ENCODE measurements around the gene PAM. TPM values are rescaled to one million over a fixed set of nuclear protein-coding genes. Genes with fewer than 3 reads are reported as not detected.

The PAM gene
- total and polyA plus RNA-seq, 2 of the 13 experiments (the other 11 are each of a cell fraction or from before 2014, with no cell fraction given), result 20.2 to 79.1 TPM

DNA sequence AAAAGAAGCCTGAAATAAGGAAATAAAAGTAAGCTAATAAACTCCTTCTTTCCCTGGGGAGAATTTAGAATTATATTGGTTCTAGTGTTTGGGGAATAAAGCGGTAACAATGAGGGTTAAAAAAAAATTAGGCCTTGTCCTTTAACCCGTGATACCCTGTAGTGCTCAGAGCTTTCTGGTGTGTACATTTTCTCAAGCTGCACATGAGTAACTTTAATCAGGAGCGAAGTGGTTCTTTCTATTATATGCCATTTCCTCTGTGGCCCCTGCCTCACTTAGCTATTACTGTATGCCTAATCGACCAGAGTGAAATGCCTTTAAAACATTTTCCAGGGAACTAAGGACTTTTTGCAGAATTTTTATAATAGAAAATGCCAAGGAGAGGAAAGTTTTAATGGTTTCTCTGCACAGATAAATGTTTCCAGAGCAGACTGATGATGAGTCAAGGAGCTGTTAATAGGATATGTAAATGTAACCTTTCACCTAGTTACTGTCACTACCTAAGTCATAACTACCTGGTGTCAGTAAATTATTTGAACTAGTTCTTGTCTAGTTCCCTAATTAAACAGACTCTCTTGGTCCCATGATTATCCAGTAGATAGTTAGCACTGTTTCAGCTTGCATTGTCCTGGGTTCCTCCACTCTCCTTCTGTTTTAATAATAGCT is 7.6 kb downstream of the PAM start (continued):
- no peak for TF ChIP-seq XBP1 (CRISPR knock-in tag; IDR thresholded peaks at IDR 0.05)
- TF ChIP-seq, protein P1, sequence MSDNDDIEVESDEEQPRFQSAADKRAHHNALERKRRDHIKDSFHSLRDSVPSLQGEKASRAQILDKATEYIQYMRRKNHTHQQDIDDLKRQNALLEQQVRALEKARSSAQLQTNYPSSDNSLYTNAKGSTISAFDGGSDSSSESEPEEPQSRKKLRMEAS (IDR thresholded peaks at IDR 0.05), result no peak
- TF ChIP-seq ZNF598 (CRISPR knock-in tag; IDR thresholded peaks at IDR 0.05; ENCODE audit: borderline replicate concordance), result no peak
- TF ChIP-seq ELF3 (CRISPR knock-in tag; IDR thresholded peaks at IDR 0.05), result no peak

DNA sequence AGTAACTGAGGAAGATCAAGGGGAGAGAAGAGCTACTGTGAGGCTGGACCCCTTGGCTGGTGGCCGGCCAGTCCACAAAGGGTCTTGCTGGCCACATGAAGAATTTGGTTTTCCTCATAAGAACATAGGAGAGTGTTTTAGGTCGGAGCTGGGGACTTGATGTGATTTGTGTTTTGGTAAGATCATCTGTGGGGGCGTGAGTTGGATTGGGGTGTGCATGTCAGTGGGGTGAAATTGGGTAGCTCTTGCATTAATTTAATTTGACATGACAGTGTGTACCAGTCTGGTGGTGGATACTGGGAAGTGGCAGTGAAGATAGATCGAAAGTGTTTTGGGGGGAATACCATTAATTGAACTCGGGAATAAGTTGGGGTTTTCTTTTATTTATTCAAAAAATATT is 8.6 kb downstream of the PAM start:
- Histone ChIP-seq H3K36me3 (replicated peaks in 1 of 2; ENCODE audit: control insufficient read depth in 1 of 2, insufficient read depth in 2 of 2, low read length in 2 of 2) (no peaks in the 10 kb centered on the region), H3K9me3 (ENCODE audit: low read length) (no peaks in the 10 kb centered on the region), H2AFZ (ENCODE audit: low read length) (no peak overlapping the region), H3K4me3 (replicated peaks in 1 of 3; ENCODE audit: insufficient read depth in 1 of 3, low read depth in 2 of 3, low read length in 3 of 3) (no peak overlapping the region), H3K27me3 (ENCODE audit: control insufficient read depth in 1 of 2, insufficient read depth in 2 of 2, low read length in 2 of 2) (no peaks in the 10 kb centered on the region; a peak in 1 of 5 replicates), H3K9ac (ENCODE audit: insufficient read depth, low read depth, low read length) (no peak overlapping the region), H3K79me2 (ENCODE audit: insufficient read depth, low read length) (no peaks in the 10 kb centered on the region), H4K20me1 (ENCODE audit: insufficient read depth, low read length) (no peaks in the 10 kb centered on the region), H3K4me2 (ENCODE audit: low read depth, low read length) (no peak overlapping the region), H3K27ac (ENCODE audit: extremely low read length, insufficient read depth, low read length) (no peak overlapping the region), H3K4me1 (ENCODE audit: insufficient read depth, low read length) (no peaks in the 10 kb centered on the region)
- WGBS (ENCODE audit: low lambda C conversion rate), result 77% methylated on average over 5 of the region's 5 CpGs
- intact Hi-C loops (cut with micrococcal nuclease; ENCODE audit: unreplicated experiment) (no loop called here), in situ Hi-C loops (cut with HindIII; ENCODE audit: extremely low pct_ligation_motif_present, low pct_unique_long_range_greater_than_20kb) (no loop called here)
- no peak for DNase-seq (ENCODE audit: low spot score)
- FAIRE-seq, result no peak
- BruUV-seq (replicated peaks), result no TSS peak
- POLR2A ChIA-PET, result no interaction called here
- no peak for ATAC-seq
- CTCF ChIA-PET (ENCODE audit: low intra/inter-chr PET ratio, low total read pairs), result no interaction called here
- TF ChIP-seq, protein P2, sequence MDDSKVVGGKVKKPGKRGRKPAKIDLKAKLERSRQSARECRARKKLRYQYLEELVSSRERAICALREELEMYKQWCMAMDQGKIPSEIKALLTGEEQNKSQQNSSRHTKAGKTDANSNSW (CRISPR knock-in tag; IDR thresholded peaks at IDR 0.05; ENCODE audit: borderline replicate concordance), result no peak
- TF ChIP-seq, protein P3, sequence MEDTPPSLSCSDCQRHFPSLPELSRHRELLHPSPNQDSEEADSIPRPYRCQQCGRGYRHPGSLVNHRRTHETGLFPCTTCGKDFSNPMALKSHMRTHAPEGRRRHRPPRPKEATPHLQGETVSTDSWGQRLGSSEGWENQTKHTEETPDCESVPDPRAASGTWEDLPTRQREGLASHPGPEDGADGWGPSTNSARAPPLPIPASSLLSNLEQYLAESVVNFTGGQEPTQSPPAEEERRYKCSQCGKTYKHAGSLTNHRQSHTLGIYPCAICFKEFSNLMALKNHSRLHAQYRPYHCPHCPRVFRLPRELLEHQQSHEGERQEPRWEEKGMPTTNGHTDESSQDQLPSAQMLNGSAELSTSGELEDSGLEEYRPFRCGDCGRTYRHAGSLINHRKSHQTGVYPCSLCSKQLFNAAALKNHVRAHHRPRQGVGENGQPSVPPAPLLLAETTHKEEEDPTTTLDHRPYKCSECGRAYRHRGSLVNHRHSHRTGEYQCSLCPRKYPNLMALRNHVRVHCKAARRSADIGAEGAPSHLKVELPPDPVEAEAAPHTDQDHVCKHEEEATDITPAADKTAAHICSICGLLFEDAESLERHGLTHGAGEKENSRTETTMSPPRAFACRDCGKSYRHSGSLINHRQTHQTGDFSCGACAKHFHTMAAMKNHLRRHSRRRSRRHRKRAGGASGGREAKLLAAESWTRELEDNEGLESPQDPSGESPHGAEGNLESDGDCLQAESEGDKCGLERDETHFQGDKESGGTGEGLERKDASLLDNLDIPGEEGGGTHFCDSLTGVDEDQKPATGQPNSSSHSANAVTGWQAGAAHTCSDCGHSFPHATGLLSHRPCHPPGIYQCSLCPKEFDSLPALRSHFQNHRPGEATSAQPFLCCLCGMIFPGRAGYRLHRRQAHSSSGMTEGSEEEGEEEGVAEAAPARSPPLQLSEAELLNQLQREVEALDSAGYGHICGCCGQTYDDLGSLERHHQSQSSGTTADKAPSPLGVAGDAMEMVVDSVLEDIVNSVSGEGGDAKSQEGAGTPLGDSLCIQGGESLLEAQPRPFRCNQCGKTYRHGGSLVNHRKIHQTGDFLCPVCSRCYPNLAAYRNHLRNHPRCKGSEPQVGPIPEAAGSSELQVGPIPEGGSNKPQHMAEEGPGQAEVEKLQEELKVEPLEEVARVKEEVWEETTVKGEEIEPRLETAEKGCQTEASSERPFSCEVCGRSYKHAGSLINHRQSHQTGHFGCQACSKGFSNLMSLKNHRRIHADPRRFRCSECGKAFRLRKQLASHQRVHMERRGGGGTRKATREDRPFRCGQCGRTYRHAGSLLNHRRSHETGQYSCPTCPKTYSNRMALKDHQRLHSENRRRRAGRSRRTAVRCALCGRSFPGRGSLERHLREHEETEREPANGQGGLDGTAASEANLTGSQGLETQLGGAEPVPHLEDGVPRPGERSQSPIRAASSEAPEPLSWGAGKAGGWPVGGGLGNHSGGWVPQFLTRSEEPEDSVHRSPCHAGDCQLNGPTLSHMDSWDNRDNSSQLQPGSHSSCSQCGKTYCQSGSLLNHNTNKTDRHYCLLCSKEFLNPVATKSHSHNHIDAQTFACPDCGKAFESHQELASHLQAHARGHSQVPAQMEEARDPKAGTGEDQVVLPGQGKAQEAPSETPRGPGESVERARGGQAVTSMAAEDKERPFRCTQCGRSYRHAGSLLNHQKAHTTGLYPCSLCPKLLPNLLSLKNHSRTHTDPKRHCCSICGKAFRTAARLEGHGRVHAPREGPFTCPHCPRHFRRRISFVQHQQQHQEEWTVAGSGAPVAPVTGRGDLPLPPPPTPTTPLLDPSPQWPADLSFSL (CRISPR knock-in tag; IDR thresholded peaks at IDR 0.05), result no peak
- no peak for TF ChIP-seq FOXK2 (IDR thresholded peaks at IDR 0.05)
- TF ChIP-seq DMAP1 (CRISPR knock-in tag; IDR thresholded peaks at IDR 0.05), result no peak
- no peak for TF ChIP-seq ZNF343 (CRISPR knock-in tag; IDR thresholded peaks at IDR 0.05)
- TF ChIP-seq KLF9 (CRISPR knock-in tag; IDR thresholded peaks at IDR 0.05; ENCODE audit: low read depth), result no peak
- TF ChIP-seq, protein P4, sequence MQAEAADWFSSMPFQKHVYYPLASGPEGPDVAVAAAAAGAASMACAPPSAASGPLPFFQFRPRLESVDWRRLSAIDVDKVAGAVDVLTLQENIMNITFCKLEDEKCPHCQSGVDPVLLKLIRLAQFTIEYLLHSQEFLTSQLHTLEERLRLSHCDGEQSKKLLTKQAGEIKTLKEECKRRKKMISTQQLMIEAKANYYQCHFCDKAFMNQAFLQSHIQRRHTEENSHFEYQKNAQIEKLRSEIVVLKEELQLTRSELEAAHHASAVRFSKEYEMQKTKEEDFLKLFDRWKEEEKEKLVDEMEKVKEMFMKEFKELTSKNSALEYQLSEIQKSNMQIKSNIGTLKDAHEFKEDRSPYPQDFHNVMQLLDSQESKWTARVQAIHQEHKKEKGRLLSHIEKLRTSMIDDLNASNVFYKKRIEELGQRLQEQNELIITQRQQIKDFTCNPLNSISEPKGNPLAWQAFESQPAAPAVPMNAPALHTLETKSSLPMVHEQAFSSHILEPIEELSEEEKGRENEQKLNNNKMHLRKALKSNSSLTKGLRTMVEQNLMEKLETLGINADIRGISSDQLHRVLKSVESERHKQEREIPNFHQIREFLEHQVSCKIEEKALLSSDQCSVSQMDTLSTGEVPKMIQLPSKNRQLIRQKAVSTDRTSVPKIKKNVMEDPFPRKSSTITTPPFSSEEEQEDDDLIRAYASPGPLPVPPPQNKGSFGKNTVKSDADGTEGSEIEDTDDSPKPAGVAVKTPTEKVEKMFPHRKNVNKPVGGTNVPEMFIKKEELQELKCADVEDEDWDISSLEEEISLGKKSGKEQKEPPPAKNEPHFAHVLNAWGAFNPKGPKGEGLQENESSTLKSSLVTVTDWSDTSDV (CRISPR knock-in tag; IDR thresholded peaks at IDR 0.05), result no peak
- TF ChIP-seq, protein P5, sequence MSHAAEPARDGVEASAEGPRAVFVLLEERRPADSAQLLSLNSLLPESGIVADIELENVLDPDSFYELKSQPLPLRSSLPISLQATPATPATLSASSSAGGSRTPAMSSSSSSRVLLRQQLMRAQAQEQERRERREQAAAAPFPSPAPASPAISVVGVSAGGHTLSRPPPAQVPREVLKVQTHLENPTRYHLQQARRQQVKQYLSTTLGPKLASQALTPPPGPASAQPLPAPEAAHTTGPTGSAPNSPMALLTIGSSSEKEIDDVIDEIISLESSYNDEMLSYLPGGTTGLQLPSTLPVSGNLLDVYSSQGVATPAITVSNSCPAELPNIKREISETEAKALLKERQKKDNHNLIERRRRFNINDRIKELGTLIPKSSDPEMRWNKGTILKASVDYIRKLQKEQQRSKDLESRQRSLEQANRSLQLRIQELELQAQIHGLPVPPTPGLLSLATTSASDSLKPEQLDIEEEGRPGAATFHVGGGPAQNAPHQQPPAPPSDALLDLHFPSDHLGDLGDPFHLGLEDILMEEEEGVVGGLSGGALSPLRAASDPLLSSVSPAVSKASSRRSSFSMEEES (CRISPR knock-in tag; IDR thresholded peaks at IDR 0.05), result no peak
